Endothelial cell of umbilical vein (primary cell): Measurements from ENCODE around the gene C14orf93. TPM values are rescaled to one million over a fixed set of nuclear protein-coding genes. Genes with fewer than 3 reads are reported as not detected.

Experiments
- BruUV-seq: library from RNA; stranded (reverse); fragments of 400-500 nt; replicated peaks from 2 replicates; lab custom pipeline; 2021; lab: Mats Ljungman, UMichigan
- CTCF ChIA-PET: fragments of 300-600, 350-600 bp; sonication (Branson Sonifier 250); formaldehyde crosslinking; loops from one replicate; lab custom pipeline; 2021; ENCODE audit warnings: antibody characterized with exemption, inconsistent platforms; lab: Charles Lee
- POLR2A ChIA-PET: fragments of 300-600, 350-600 bp; sonication (Branson Sonifier 250); formaldehyde crosslinking; loops from one replicate; lab custom pipeline; 2021; ENCODE audit warnings: antibody characterized with exemption, inconsistent platforms; lab: Charles Lee
- DNase-seq: peaks from one replicate; pipeline ENCODE4 v3.0.0-alpha.2; 2011; ENCODE audit warnings: low read depth, low spot score
- FAIRE-seq: peaks from 2 replicates; lab custom pipeline; 2011; peaks lifted over from hg19 to GRCh38; lab: Jason Lieb, UNC
- H2AFZ ChIP-seq: 2 replicates; pipeline ENCODE4 v1.6.0; 2012; ENCODE audit warnings: low read depth, low read length, control low read depth, inconsistent platforms
- H3K27ac ChIP-seq: 2 replicates; pipeline ENCODE4 v1.5.1; 2011; ENCODE audit warnings: low read depth, mild to moderate bottlenecking, control low read depth, low read length, moderate library complexity; ENCODE audit not compliant: insufficient read depth
- H3K27me3 ChIP-seq, 2 experiments: 2 replicates each; pipeline versions ENCODE4 v1.6.0 to v1.6.1; 2011; ENCODE audit warnings: low read length in 2 of 2, mixed read lengths in 1 of 2; ENCODE audit not compliant: control insufficient read depth in 2 of 2, insufficient read depth in 2 of 2
- H3K36me3 ChIP-seq, 2 experiments: 2 replicates in 1 of 2; 3 replicates in 1 of 2; pipeline ENCODE4 v1.5.1; 2011; ENCODE audit warnings: low read length in 2 of 2, mild to moderate bottlenecking in 1 of 2, moderate library complexity in 1 of 2; ENCODE audit not compliant: control insufficient read depth in 2 of 2, insufficient read depth in 2 of 2; ENCODE audit errors: extremely low read depth in 1 of 2
- H3K4me1 ChIP-seq: 3 replicates; pipeline ENCODE4 v1.5.1; 2011; ENCODE audit warnings: mild to moderate bottlenecking, low read length; ENCODE audit not compliant: control insufficient read depth, insufficient read depth; ENCODE audit errors: extremely low read depth
- H3K4me2 ChIP-seq: 2 replicates; pipeline ENCODE4 v1.6.1; 2011; ENCODE audit warnings: low read length, control low read depth, mixed read lengths; ENCODE audit not compliant: insufficient read depth
- H3K4me3 ChIP-seq, 3 experiments: fragments of 200-600 bp in 1 of 3; sonication (generic), shearing (Covaris generic) in 1 of 3; replicated peaks in 1 of 3; 2 replicates each; pipeline ENCODE4 v1.5.1; 2011 to 2016; ENCODE audit warnings: control low read depth in 3 of 3, low read length in 3 of 3, mild to moderate bottlenecking in 2 of 3, inconsistent platforms in 1 of 3, low read depth in 1 of 3, moderate library complexity in 1 of 3; ENCODE audit not compliant: insufficient read depth in 1 of 3
- H3K79me2 ChIP-seq: 2 replicates; pipeline ENCODE4 v1.6.0; 2012; ENCODE audit warnings: low read length, inconsistent platforms; ENCODE audit not compliant: control insufficient read depth, insufficient read depth
- H3K9ac ChIP-seq: replicated peaks from 2 replicates; pipeline ENCODE3; 2011; ENCODE audit warnings: low read length, control low read depth; ENCODE audit not compliant: insufficient read depth; ENCODE audit errors: extremely low read depth
- H3K9me1 ChIP-seq: replicated peaks from 3 replicates; pipeline ENCODE4 v1.6.0; 2011; ENCODE audit warnings: mild to moderate bottlenecking, low read length; ENCODE audit not compliant: control insufficient read depth, insufficient read depth; ENCODE audit errors: extremely low read depth
- H3K9me3 ChIP-seq: replicated peaks from 2 replicates; pipeline ENCODE4 v1.5.1; 2012; ENCODE audit warnings: low read length, inconsistent platforms; ENCODE audit not compliant: control insufficient read depth, insufficient read depth
- H4K20me1 ChIP-seq: replicated peaks from 2 replicates; pipeline ENCODE3; 2011; ENCODE audit warnings: mild to moderate bottlenecking, low read length; ENCODE audit not compliant: control insufficient read depth, insufficient read depth; ENCODE audit errors: extremely low read depth
- FOS ChIP-seq: IDR thresholded peaks from 2 replicates; pipeline ENCODE4 v1.6.1; 2011; ENCODE audit warnings: mild to moderate bottlenecking, low read length, moderate library complexity, borderline replicate concordance; ENCODE audit not compliant: insufficient read depth
- GATA2 ChIP-seq: IDR thresholded peaks from 2 replicates; pipeline ENCODE4 v1.7.0; 2011; ENCODE audit warnings: low read depth, mild to moderate bottlenecking, moderate library complexity, mixed read lengths, low read length; ENCODE audit not compliant: insufficient read length, insufficient read depth
- MAX ChIP-seq: IDR thresholded peaks from 2 replicates; pipeline ENCODE4 v1.6.1; 2011; ENCODE audit not compliant: insufficient read depth, insufficient read length
- dilution Hi-C: fragments of 300-500 bp; cut with MboI; formaldehyde crosslinking; loops from one replicate; pipeline ENCODE4 v1.15.0; 2019; ENCODE audit warnings: low sequenced_read_pairs; ENCODE audit not compliant: extremely low pct_ligation_motif_present
- intact Hi-C: fragments of 100-400 bp; cut with micrococcal nuclease; formaldehyde crosslinking; loops from one replicate; pipeline ENCODE4 v1.10.0; 2022
- polyA plus RNA-seq, 4 experiments: library from polyadenylated mRNA; depleted of rRNA in 3 of 4; stranded (reverse) in 3 of 4; unstranded in 1 of 4; fragments of >200 nt; gene quantifications; 2 replicates each; pipeline versions ENCODE4 v1.2.1 to v1.2.3, GENCODE V29; 2011 to 2012; ENCODE audit warnings: missing spikeins in 1 of 4
- total RNA-seq: library from RNA; stranded (reverse); gene quantifications from 2 replicates; pipeline ENCODE4 v1.2.3, GENCODE V29; 2021
- TF ChIP-seq, protein P1 (sequence below), 2 donors: IDR thresholded peaks; 1 replicate in 1 of 2; 2 replicates in 1 of 2; pipeline ENCODE4 v1.5.1; 2011; ENCODE audit warnings: low read length in 2 of 2, mild to moderate bottlenecking in 2 of 2, moderate library complexity in 2 of 2, control low read depth in 1 of 2, inconsistent platforms in 1 of 2, low read depth in 1 of 2; ENCODE audit not compliant: insufficient read depth in 1 of 2; ENCODE audit errors: extremely low read depth in 1 of 2

Gene C14orf93
- total and polyA plus RNA-seq, 2 donors (not counting 3 experiments of a cell fraction or from before 2014, with no cell fraction given), result 7.1 to 9.2 TPM

- no peaks in the 10 kb centered on the region for H3K27me3 ChIP-seq
- peaks cover 6% of the 10 kb centered on the region for H3K4me1 ChIP-seq
- dilution Hi-C loops, result loop anchor here (10.0 kb wide), 1 partner anchor 78 kb away; no protein-coding TSS in a partner anchor
- H2AFZ ChIP-seq, result no peak overlapping the region
- no peak overlapping the region for H3K27ac ChIP-seq
- no peak overlapping the region for H3K4me3 ChIP-seq
- H3K79me2 ChIP-seq, result peaks cover 8% of the 10 kb centered on the region
- intact Hi-C loops, result loop anchor here (1.0 to 10.0 kb wide), 2 partner anchors 72 to 198 kb away; partner anchors contain the start of gene SLC7A8
- no peak overlapping the region for H3K9ac ChIP-seq
- H3K9me1 ChIP-seq, result no peaks in the 10 kb centered on the region
- H3K9me3 ChIP-seq, result no peaks in the 10 kb centered on the region
- FAIRE-seq (peak; percentile 92), DNase-seq (peak; percentile 86)
- no peaks in the 10 kb centered on the region for H4K20me1 ChIP-seq
- BruUV-seq, result no TSS peak
- H3K36me3 ChIP-seq, result no peaks in the 10 kb centered on the region
- ChIA-PET POLR2A (interaction anchor here (0.7 to 1.5 kb wide), 7 partner anchors 8 to 108 kb away, joined by 3 to 13 read pairs (median 4); partner anchors contain the start of genes ACIN1 and CDH24), CTCF (interaction anchor here (0.6 to 17.1 kb wide), 58 partner anchors 9 to 600 kb away, joined by 3 to 1071 read pairs (median 6); partner anchors contain the start of genes ACIN1, C14orf119, CDH24 and HAUS4)
- no peak overlapping the region for H3K4me2 ChIP-seq
- TF ChIP-seq MAX (no peak), GATA2 (no peak), FOS (no peak)
- TF ChIP-seq, protein P1, sequence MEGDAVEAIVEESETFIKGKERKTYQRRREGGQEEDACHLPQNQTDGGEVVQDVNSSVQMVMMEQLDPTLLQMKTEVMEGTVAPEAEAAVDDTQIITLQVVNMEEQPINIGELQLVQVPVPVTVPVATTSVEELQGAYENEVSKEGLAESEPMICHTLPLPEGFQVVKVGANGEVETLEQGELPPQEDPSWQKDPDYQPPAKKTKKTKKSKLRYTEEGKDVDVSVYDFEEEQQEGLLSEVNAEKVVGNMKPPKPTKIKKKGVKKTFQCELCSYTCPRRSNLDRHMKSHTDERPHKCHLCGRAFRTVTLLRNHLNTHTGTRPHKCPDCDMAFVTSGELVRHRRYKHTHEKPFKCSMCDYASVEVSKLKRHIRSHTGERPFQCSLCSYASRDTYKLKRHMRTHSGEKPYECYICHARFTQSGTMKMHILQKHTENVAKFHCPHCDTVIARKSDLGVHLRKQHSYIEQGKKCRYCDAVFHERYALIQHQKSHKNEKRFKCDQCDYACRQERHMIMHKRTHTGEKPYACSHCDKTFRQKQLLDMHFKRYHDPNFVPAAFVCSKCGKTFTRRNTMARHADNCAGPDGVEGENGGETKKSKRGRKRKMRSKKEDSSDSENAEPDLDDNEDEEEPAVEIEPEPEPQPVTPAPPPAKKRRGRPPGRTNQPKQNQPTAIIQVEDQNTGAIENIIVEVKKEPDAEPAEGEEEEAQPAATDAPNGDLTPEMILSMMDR (IDR thresholded peaks at IDR 0.05; ENCODE audit: extremely low read depth in 1 of 2, insufficient read depth in 1 of 2, low read depth in 1 of 2, low read length in 2 of 2), result peak; percentile 78 to 82
These were observed 23.4 kb downstream of the C14orf93 start for GRCh38 chr14:22986508-22987054.
